ENCODE measurements around the gene AK9. TPM values are rescaled to one million over a fixed set of nuclear protein-coding genes. Genes with fewer than 3 reads are reported as not detected.
"Not testable (repeated sequence)": the region's sequence is repeated elsewhere in the genome, so short reads cannot be mapped to it uniquely, and the experiment has no call there.

Gene AK9
- total RNA-seq, 1 donor from 2014 or later = 5.4 TPM

- DNase-seq (ENCODE audit: low read depth) = no peak
- no peaks in the 10 kb centered on the region for H3K36me3 ChIP-seq (ENCODE audit: control insufficient read depth, insufficient read depth, low read length)
- H3K4me3 ChIP-seq (ENCODE audit: low read depth, low read length) = no peak overlapping the region
- H3K27me3 ChIP-seq (ENCODE audit: control insufficient read depth, insufficient read depth, low read length) = no peaks in the 10 kb centered on the region
- no peak for TF ChIP-seq CTCF (IDR thresholded peaks at IDR 0.05; ENCODE audit: insufficient read depth, low read length, poor library complexity, severe bottlenecking)
Measured at GRCh38 chr6:109524129-109524528, 166.9 kb downstream of the AK9 start.

DNA sequence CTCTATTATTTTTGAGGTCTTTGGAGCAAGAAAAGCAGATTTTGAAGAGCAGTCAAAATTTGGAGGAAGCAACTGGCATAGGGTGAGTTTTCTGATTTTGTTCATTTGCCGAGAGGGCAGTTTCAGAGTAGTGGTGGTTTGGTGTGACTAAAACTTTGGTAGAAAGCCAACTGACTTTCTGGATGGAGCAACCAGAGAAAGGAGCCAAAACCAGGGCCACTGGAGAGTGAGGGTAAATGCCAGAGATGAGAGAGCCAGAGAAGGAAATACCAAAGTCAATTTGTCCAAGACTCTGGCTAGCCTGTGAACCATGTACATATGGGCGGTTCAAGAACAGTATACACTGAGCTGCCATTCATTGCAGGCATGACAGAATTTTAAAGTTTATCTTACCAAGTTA lies 167.5 kb downstream of the AK9 start:
- H3K27me3 ChIP-seq (ENCODE audit: control insufficient read depth, insufficient read depth, low read length) = no peaks in the 10 kb centered on the region
- H3K36me3 ChIP-seq (ENCODE audit: control insufficient read depth, insufficient read depth, low read length) = no peaks in the 10 kb centered on the region
- no peak for DNase-seq (ENCODE audit: low read depth)
- no peak for TF ChIP-seq CTCF (IDR thresholded peaks at IDR 0.05; ENCODE audit: insufficient read depth, low read length, poor library complexity, severe bottlenecking)
- no peak overlapping the region for H3K4me3 ChIP-seq (ENCODE audit: low read depth, low read length)

- TF ChIP-seq CTCF (IDR thresholded peaks at IDR 0.05; ENCODE audit: insufficient read depth, low read length, poor library complexity, severe bottlenecking) = no peak
- Histone ChIP-seq H3K27me3 (ENCODE audit: control insufficient read depth, insufficient read depth, low read length) (no peaks in the 10 kb centered on the region), H3K4me3 (ENCODE audit: low read depth, low read length) (no peak overlapping the region), H3K36me3 (ENCODE audit: control insufficient read depth, insufficient read depth, low read length) (no peaks in the 10 kb centered on the region)
- DNase-seq (ENCODE audit: low read depth) = no peak
Measured at GRCh38 chr6:109521080-109521479, 169.9 kb downstream of the AK9 start.

- not testable (repeated sequence) for DNase-seq (ENCODE audit: low read depth); H3K36me3 ChIP-seq (ENCODE audit: control insufficient read depth, insufficient read depth, low read length)
Measured at GRCh38 chr6:109519647-109520046, 171.4 kb downstream of the AK9 start.

DNA sequence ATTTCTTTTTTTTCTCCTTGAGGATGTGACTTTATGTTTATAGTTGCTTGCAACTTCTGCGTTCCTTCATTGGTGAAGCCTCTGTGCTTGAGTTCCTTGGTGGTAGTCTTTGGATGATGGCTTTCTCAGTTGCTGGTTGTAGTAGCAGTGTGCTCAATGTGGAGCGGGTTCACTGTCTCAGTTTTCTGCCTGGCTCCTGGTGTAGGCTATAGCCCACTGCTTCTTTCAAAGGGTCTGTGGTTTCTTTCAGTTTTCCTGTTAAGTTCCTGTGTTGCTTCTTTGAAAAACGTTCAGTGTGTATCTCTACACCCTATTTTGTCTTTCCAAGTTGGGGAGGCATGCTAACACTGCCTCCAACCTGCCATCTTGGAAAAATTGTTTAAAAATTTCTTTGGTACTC lies 174.1 kb downstream of the AK9 start:
- no peak for DNase-seq (ENCODE audit: low read depth)
- Histone ChIP-seq H3K4me3 (ENCODE audit: low read depth, low read length) (no peak overlapping the region), H3K36me3 (ENCODE audit: control insufficient read depth, insufficient read depth, low read length) (no peaks in the 10 kb centered on the region), H3K27me3 (ENCODE audit: control insufficient read depth, insufficient read depth, low read length) (no peaks in the 10 kb centered on the region)
- TF ChIP-seq CTCF (IDR thresholded peaks at IDR 0.05; ENCODE audit: insufficient read depth, low read length, poor library complexity, severe bottlenecking) = no peak

More at GRCh38 chr6:109519647-109520046, 171.4 kb downstream of the AK9 start:
- not testable (repeated sequence) for H3K4me3 ChIP-seq (ENCODE audit: low read depth, low read length); H3K27me3 ChIP-seq (ENCODE audit: control insufficient read depth, insufficient read depth, low read length)

DNA sequence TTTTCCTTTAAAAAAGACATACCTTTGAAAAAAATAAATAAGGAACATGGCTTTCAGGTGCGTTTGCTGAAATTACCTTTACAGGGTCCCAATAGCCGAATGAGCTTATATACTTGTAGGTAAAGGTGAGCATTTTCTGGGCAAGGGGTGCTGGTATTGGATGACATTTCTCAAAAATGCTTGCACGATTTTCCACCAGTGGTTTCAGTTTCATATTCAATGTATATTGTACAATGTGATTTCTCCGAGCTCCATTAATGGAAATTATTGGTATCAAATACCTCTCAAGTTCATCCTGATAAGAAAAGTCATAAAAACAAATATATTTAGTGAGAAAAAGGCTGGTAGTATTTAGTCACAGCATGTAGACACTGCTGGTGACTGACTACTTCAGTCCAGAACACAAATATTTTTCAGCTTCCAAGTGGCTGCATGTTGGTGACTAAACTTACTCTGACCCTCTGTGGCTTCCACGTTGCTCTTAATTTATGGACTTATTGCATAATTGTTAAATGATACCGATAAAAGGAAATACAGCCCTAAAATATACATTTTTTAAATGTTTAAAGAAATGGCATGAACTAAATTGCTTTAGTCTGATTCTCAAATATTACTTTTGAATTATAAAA lies 175.1 kb downstream of the AK9 start:
- no peak for DNase-seq (ENCODE audit: low read depth)
- Histone ChIP-seq H3K4me3 (ENCODE audit: low read depth, low read length) (no peak overlapping the region), H3K36me3 (ENCODE audit: control insufficient read depth, insufficient read depth, low read length) (no peaks in the 10 kb centered on the region), H3K27me3 (ENCODE audit: control insufficient read depth, insufficient read depth, low read length) (no peaks in the 10 kb centered on the region)
- TF ChIP-seq CTCF (IDR thresholded peaks at IDR 0.05; ENCODE audit: insufficient read depth, low read length, poor library complexity, severe bottlenecking) = no peak
